Stimulated activated CD4-positive, alpha-beta T cell treated with anti-CD3 and anti-CD28 coated beads, Interleukin-15, amount 100 ng/mL, for 48 hours (primary cell): ENCODE results near the gene DLEU7.

ENCODE experiments used
- DNase-seq, 2 donors: peaks; one replicate each; pipeline ENCODE4 v3.0.0-alpha.2; 2020; ENCODE audit warnings: low read depth in 2 of 2

Gene DLEU7

GRCh38 chr13:50843257-50844083, at the start of gene DLEU7:
DLEU7 (minus strand) TSS chr13:50843692; CDS start chr13:50843646, 46 bp downstream.
- no peak for DNase-seq

- no peak for DNase-seq
Observed at GRCh38 chr13:50892210-50892944, 48.9 kb upstream of the DLEU7 start.

- no peak for DNase-seq
Observed at GRCh38 chr13:50891206-50891605, 47.7 kb upstream of the DLEU7 start.

GRCh38 chr13:50889317-50889716, 45.8 kb upstream of the DLEU7 start:
- no peak for DNase-seq

- DNase-seq, result no peak
Observed at GRCh38 chr13:50888362-50888761, 44.9 kb upstream of the DLEU7 start.

- no peak for DNase-seq
Observed at GRCh38 chr13:50887151-50887550, 43.7 kb upstream of the DLEU7 start.

GRCh38 chr13:50884265-50884664, 40.8 kb upstream of the DLEU7 start:
- DNase-seq, result no peak

- DNase-seq, result no peak
Observed at GRCh38 chr13:50883728-50884127, 40.2 kb upstream of the DLEU7 start.

GRCh38 chr13:50882816-50883435, 39.4 kb upstream of the DLEU7 start:
- no peak for DNase-seq

- DNase-seq, result no peak
Observed at GRCh38 chr13:50873991-50874390, 30.5 kb upstream of the DLEU7 start.

- no peak for DNase-seq
Observed at GRCh38 chr13:50873467-50873866, 30.0 kb upstream of the DLEU7 start.

- DNase-seq, result no peak
Observed at GRCh38 chr13:50871405-50871804, 27.9 kb upstream of the DLEU7 start.

GRCh38 chr13:50867637-50867945, 24.1 kb upstream of the DLEU7 start:
- DNase-seq, result no peak

- DNase-seq, result no peak
Observed at GRCh38 chr13:50866817-50867636, 23.5 kb upstream of the DLEU7 start.

GRCh38 chr13:50864492-50864891, 21.0 kb upstream of the DLEU7 start:
- no peak for DNase-seq

- no peak for DNase-seq
Observed at GRCh38 chr13:50855681-50856080, 12.2 kb upstream of the DLEU7 start.

- DNase-seq, result no peak
Observed at GRCh38 chr13:50850445-50850844, 7.0 kb upstream of the DLEU7 start.

GRCh38 chr13:50847501-50847900, 4.0 kb upstream of the DLEU7 start:
- DNase-seq, result no peak

- DNase-seq, result no peak
Observed at GRCh38 chr13:50846861-50847475, 3.5 kb upstream of the DLEU7 start.

- no peak for DNase-seq
Observed at GRCh38 chr13:50845211-50845610, 1.7 kb upstream of the DLEU7 start.

GRCh38 chr13:50844084-50844875, 788 bp upstream of the DLEU7 start:
- no peak for DNase-seq
